Measurements from ENCODE around the gene RAET1G. TPM values are rescaled to one million over a fixed set of nuclear protein-coding genes. Genes with fewer than 3 reads are reported as not detected.

The RAET1G gene
- polyA plus RNA-seq, 1 of the 3 experiments (the other 2 are of a cell fraction): 2.5 TPM

DNA sequence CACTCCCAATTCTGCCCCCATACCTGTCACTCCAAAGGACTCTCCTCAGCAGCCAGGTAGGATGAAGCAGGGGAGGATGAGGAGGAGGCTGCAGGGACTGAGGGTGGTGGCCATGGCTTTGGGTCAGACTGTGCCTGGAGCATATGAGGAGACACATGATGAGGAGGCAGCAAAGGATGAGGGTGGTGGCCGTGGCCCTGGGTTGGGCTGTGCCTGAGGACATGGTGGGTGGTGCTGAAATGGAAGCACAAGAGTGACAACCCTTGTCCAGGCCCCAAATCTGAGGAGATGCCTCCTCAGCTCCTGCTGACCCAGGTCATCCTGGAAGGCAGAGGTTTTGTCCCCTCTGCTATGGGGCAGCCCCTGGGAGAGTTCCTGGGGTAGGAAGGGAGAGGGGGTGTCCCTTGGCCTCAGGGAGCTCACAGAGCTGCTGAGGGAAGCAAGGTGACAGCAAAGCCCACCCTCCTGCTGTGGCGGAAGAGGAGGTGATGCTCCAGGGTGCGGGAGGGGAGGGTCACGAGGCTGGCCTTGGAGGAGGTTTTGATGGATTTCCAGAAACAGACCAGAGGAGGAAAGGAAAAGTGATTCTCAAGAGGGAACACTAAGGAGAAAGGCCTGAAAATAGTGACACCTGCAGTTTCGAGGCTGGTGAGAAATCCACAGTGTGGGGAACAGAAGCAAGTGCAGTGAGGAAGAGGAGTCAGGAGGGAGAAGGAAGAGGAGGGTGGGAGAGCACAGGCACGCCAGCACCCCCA is 4.6 kb downstream of the RAET1G start:
- no peak for TF ChIP-seq TEAD4 (IDR thresholded peaks at IDR 0.05; ENCODE audit: borderline replicate concordance, insufficient read depth)
- TF ChIP-seq FOXJ3 (CRISPR knock-in tag; IDR thresholded peaks at IDR 0.05): no peak
- TF ChIP-seq RXRA (IDR thresholded peaks at IDR 0.05; ENCODE audit: borderline replicate concordance, low read depth): no peak
- TF ChIP-seq EP300 (IDR thresholded peaks at IDR 0.05; ENCODE audit: borderline replicate concordance in 1 of 2, low read depth in 1 of 2, low read length in 1 of 2): no peak
- 46% methylated on average over 6 of the region's 6 CpGs for WGBS (ENCODE audit: low lambda C conversion rate)
- no peak overlapping the region for H3K4me2 ChIP-seq
- no peaks in the 10 kb centered on the region for H3K36me3 ChIP-seq (replicated peaks in 1 of 2; ENCODE audit: control insufficient read depth in 1 of 2, insufficient read depth in 2 of 2, low read length in 1 of 2)
- no peaks in the 10 kb centered on the region for H3K9me2 ChIP-seq
- H3K9me3 ChIP-seq: no peaks in the 10 kb centered on the region
- no peaks in the 10 kb centered on the region for H3K27me3 ChIP-seq (ENCODE audit: insufficient read depth)
- no peaks in the 10 kb centered on the region for H4K20me1 ChIP-seq (ENCODE audit: insufficient read depth)
- no peak overlapping the region for H3K4me3 ChIP-seq (ENCODE audit: low read depth in 2 of 2, low read length in 1 of 2)
- H3K4me1 ChIP-seq (ENCODE audit: control insufficient read depth in 1 of 2, insufficient read depth in 2 of 2, low read depth in 1 of 2, low read length in 1 of 2): peaks cover 0 to 5% of the 10 kb centered on the region in 2 experiments; a peak in 1 of 4 replicates
- no peak for DNase-seq
- POLR2A ChIA-PET: no interaction called here
- no peak overlapping the region for H3K27ac ChIP-seq (ENCODE audit: low read depth in 2 of 2, low read length in 1 of 2)
- no peaks in the 10 kb centered on the region for H3K79me2 ChIP-seq (ENCODE audit: insufficient read depth)
- no peak overlapping the region for H3K9ac ChIP-seq
- H3F3A ChIP-seq (replicated peaks; ENCODE audit: insufficient read depth): no peaks in the 10 kb centered on the region
- no peak overlapping the region for H2AFZ ChIP-seq (ENCODE audit: low read depth)
- CTCF ChIA-PET: interaction anchor here (1.4 kb wide), 2 partner anchors 78 to 84 kb away, joined by 3 read pairs; no protein-coding TSS in a partner anchor

DNA sequence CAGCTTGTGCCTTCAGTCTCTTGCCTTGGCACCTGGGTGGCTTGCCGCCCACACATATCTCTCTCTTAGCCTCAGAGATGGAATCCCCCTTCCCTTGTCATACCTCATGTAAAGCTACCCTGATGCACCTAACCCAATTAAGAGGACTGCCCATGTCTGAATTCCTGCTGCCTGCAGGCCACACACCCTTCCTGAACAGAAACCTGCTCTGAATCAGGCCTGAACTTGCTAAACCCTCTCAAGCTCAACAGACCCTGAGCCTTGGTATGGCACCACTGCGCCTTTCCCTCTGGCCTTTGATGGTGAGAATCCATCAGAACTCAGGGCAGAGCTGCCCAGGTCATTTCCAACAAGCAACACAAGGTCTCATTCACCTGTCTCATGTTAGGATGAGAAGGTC is 5.2 kb downstream of the RAET1G start:
- no peak for TF ChIP-seq RCOR1 (IDR thresholded peaks at IDR 0.05; ENCODE audit: low read length)
- no peak for TF ChIP-seq SIN3A (IDR thresholded peaks at IDR 0.05; ENCODE audit: borderline replicate concordance, low read depth, low read length)
- no peak for TF ChIP-seq TEAD4 (IDR thresholded peaks at IDR 0.05; ENCODE audit: borderline replicate concordance, insufficient read depth)
- TF ChIP-seq, protein P1, sequence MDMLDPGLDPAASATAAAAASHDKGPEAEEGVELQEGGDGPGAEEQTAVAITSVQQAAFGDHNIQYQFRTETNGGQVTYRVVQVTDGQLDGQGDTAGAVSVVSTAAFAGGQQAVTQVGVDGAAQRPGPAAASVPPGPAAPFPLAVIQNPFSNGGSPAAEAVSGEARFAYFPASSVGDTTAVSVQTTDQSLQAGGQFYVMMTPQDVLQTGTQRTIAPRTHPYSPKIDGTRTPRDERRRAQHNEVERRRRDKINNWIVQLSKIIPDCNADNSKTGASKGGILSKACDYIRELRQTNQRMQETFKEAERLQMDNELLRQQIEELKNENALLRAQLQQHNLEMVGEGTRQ (IDR thresholded peaks at IDR 0.05; ENCODE audit: borderline replicate concordance, low read depth, low read length): no peak
- TF ChIP-seq GATA2 (CRISPR knock-in tag; IDR thresholded peaks at IDR 0.05): no peak
- no peak for TF ChIP-seq TCF12 (IDR thresholded peaks at IDR 0.05)
- TF ChIP-seq TAF1 (IDR thresholded peaks at IDR 0.05; ENCODE audit: borderline replicate concordance, low read depth, low read length): no peak
- TF ChIP-seq, protein P2, sequence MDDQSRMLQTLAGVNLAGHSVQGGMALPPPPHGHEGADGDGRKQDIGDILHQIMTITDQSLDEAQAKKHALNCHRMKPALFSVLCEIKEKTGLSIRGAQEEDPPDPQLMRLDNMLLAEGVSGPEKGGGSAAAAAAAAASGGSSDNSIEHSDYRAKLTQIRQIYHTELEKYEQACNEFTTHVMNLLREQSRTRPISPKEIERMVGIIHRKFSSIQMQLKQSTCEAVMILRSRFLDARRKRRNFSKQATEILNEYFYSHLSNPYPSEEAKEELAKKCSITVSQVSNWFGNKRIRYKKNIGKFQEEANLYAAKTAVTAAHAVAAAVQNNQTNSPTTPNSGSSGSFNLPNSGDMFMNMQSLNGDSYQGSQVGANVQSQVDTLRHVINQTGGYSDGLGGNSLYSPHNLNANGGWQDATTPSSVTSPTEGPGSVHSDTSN (IDR thresholded peaks at IDR 0.05): no peak
- TF ChIP-seq JUND (IDR thresholded peaks at IDR 0.05): no peak
- TF ChIP-seq EZH2phosphoT487 (IDR thresholded peaks at IDR 0.05; ENCODE audit: borderline replicate concordance, low read depth): no peak
- no peak for TF ChIP-seq NFIC (IDR thresholded peaks at IDR 0.05; ENCODE audit: borderline replicate concordance)
- TF ChIP-seq FOXJ3 (CRISPR knock-in tag; IDR thresholded peaks at IDR 0.05): no peak
- no peak for TF ChIP-seq POLR2AphosphoS5 (IDR thresholded peaks at IDR 0.05; ENCODE audit: low read depth, low read length)
- no peak for TF ChIP-seq MEF2A (IDR thresholded peaks at IDR 0.05; ENCODE audit: borderline replicate concordance, low read depth)
- TF ChIP-seq, protein P3, sequence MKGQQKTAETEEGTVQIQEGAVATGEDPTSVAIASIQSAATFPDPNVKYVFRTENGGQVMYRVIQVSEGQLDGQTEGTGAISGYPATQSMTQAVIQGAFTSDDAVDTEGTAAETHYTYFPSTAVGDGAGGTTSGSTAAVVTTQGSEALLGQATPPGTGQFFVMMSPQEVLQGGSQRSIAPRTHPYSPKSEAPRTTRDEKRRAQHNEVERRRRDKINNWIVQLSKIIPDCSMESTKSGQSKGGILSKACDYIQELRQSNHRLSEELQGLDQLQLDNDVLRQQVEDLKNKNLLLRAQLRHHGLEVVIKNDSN (IDR thresholded peaks at IDR 0.05; ENCODE audit: borderline replicate concordance, low read depth): no peak
- TF ChIP-seq EP300 (IDR thresholded peaks at IDR 0.05; ENCODE audit: borderline replicate concordance in 1 of 2, low read depth in 1 of 2, low read length in 1 of 2): no peak
- TF ChIP-seq SMC3 (IDR thresholded peaks at IDR 0.05; ENCODE audit: low read depth, low read length): no peak
- no peak for TF ChIP-seq RFX5 (IDR thresholded peaks at IDR 0.05; ENCODE audit: low read length)
- TF ChIP-seq, protein P4, sequence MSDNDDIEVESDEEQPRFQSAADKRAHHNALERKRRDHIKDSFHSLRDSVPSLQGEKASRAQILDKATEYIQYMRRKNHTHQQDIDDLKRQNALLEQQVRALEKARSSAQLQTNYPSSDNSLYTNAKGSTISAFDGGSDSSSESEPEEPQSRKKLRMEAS (IDR thresholded peaks at IDR 0.05; ENCODE audit: low read depth): no peak
- no peaks in the 10 kb centered on the region for H3F3A ChIP-seq (replicated peaks; ENCODE audit: insufficient read depth)
- no peaks in the 10 kb centered on the region for H3K9me3 ChIP-seq
- H3K36me3 ChIP-seq (replicated peaks in 1 of 2; ENCODE audit: control insufficient read depth in 1 of 2, insufficient read depth in 2 of 2, low read length in 1 of 2): no peaks in the 10 kb centered on the region
- no peaks in the 10 kb centered on the region for H3K79me2 ChIP-seq (ENCODE audit: insufficient read depth)
- no peak for DNase-seq
- no peak overlapping the region for H3K4me2 ChIP-seq
- no peak overlapping the region for H3K4me3 ChIP-seq (ENCODE audit: low read depth in 2 of 2, low read length in 1 of 2)
- ChIA-PET CTCF (interaction anchor here (1.4 kb wide), 2 partner anchors 78 to 84 kb away, joined by 3 read pairs; no protein-coding TSS in a partner anchor), POLR2A (no interaction called here)
- no peak overlapping the region for H3K27ac ChIP-seq (ENCODE audit: low read depth in 2 of 2, low read length in 1 of 2)
- H2AFZ ChIP-seq (ENCODE audit: low read depth): no peak overlapping the region
- H4K20me1 ChIP-seq (ENCODE audit: insufficient read depth): no peaks in the 10 kb centered on the region
- no peak overlapping the region for H3K9ac ChIP-seq
- 70% methylated on average over 1 of the region's 2 CpGs for WGBS (ENCODE audit: low lambda C conversion rate)
- H3K9me2 ChIP-seq: no peaks in the 10 kb centered on the region
- H3K27me3 ChIP-seq (ENCODE audit: insufficient read depth): no peaks in the 10 kb centered on the region
- H3K4me1 ChIP-seq (ENCODE audit: control insufficient read depth in 1 of 2, insufficient read depth in 2 of 2, low read depth in 1 of 2, low read length in 1 of 2): peaks cover 0 to 3% of the 10 kb centered on the region in 2 experiments; a peak in 1 of 4 replicates

Data from SK-N-SH (cell line).